Osteoblast (primary cell): ENCODE results near the gene VIPR2. TPM values are rescaled to one million over a fixed set of nuclear protein-coding genes. Genes with fewer than 3 reads are reported as not detected.

ENCODE experiments used
- DNase-seq: peaks from one replicate; pipeline ENCODE4 v3.0.0; 2011; ENCODE audit warnings: low spot score, mixed read lengths; ENCODE audit not compliant: insufficient read length; ENCODE audit errors: missing footprints
- H2AFZ ChIP-seq: 2 replicates; pipeline ENCODE4 v1.6.0; 2011; ENCODE audit warnings: mild to moderate bottlenecking, low read length
- H3K27ac ChIP-seq: 2 replicates; pipeline ENCODE4 v1.5.1; 2011; ENCODE audit warnings: mild to moderate bottlenecking, low read depth, low read length, moderate library complexity
- H3K27me3 ChIP-seq: 2 replicates; pipeline ENCODE4 v1.6.0; 2012; ENCODE audit warnings: mild to moderate bottlenecking, control low read depth, inconsistent platforms, low read length, moderate library complexity; ENCODE audit not compliant: insufficient read depth
- H3K36me3 ChIP-seq: 2 replicates; pipeline ENCODE4 v1.5.1; 2011; ENCODE audit warnings: mild to moderate bottlenecking, low read length, control low read depth, moderate library complexity; ENCODE audit not compliant: insufficient read depth
- H3K4me1 ChIP-seq: 2 replicates; pipeline ENCODE4 v1.5.1; 2011; ENCODE audit warnings: mild to moderate bottlenecking, low read length, control low read depth, moderate library complexity; ENCODE audit not compliant: insufficient read depth
- H3K4me2 ChIP-seq: 2 replicates; pipeline ENCODE4 v1.6.0; 2011; ENCODE audit warnings: mild to moderate bottlenecking, low read length; ENCODE audit not compliant: insufficient read depth
- H3K4me3 ChIP-seq: fragments of 200-600 bp; sonication (generic); 3 replicates; pipeline ENCODE4 v1.5.1; 2012; ENCODE audit warnings: mild to moderate bottlenecking, low read length, inconsistent platforms; ENCODE audit not compliant: insufficient read depth
- H3K79me2 ChIP-seq: 2 replicates; pipeline ENCODE4 v1.6.0; 2012; ENCODE audit warnings: mild to moderate bottlenecking, low read length, control low read depth, inconsistent platforms; ENCODE audit not compliant: insufficient read depth
- H3K9me3 ChIP-seq: 2 replicates; pipeline ENCODE4 v1.5.1; 2011; ENCODE audit warnings: low read depth, low read length, control low read depth
- H4K20me1 ChIP-seq: 2 replicates; pipeline ENCODE4 v1.6.0; 2012; ENCODE audit warnings: mild to moderate bottlenecking, low read length, control low read depth; ENCODE audit not compliant: insufficient read depth
- total RNA-seq: library from RNA; depleted of rRNA; stranded (reverse); fragments of >200 nt; gene quantifications from 2 replicates; pipeline ENCODE4 v1.2.3, GENCODE V29; 2012
- TF ChIP-seq, protein P1 (sequence below): IDR thresholded peaks from 2 replicates; pipeline ENCODE4 v1.5.1; 2011; ENCODE audit warnings: mild to moderate bottlenecking, low read depth, low read length, moderate library complexity; ENCODE audit errors: extremely low read depth

Gene VIPR2
- total RNA-seq, 1 donor, result not detected

DNA sequence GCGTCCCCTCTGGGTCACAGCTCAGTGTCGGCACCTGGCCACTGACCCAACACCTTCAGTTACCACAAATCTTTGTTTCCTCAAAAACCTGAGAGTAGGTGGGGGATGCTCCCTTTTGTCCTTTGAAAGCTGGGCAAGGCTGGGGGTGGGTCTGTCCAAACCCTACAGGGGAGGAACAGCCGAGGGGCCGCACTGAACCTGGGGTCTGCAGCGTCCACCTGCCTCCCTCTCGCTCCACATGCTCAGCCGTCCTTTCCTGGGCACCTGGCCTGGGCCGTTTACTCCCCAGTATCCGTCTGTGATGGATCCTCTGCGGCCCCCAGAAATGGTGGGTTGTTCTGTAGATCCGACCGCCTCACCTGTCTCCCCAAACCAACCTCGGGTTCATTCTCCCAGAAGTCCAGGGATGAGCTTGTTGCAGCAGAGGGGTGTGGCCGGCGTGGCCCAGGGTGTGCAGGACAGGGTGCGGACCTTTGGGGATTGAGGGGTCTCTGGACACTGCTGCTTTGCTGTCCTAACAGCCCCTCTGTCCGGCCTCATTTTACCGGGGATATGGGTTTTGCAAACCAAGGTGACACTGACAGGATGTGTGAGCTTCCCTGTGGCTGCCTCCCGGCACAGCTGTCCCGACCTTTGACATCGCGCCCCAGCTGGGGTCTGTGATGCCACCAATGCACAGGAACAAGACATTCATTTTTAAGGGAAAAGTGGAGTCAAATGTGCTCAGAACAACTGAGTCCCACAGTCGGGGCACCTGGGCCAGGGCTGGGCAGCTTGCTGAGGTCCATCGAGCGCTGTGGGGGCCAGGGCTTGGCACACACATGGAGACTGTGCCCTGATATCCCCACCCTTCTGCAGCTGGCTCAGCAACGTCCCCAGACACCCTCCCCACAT lies 115.9 kb downstream of the VIPR2 start:
- Histone ChIP-seq H3K27ac (no peak overlapping the region), H3K27me3 (no peaks in the 10 kb centered on the region), H3K4me1 (peaks cover 3% of the 10 kb centered on the region), H4K20me1 (no peaks in the 10 kb centered on the region), H3K36me3 (no peaks in the 10 kb centered on the region), H3K4me3 (no peak overlapping the region), H2AFZ (no peak overlapping the region), H3K79me2 (no peaks in the 10 kb centered on the region), H3K9me3 (no peaks in the 10 kb centered on the region), H3K4me2 (no peak overlapping the region)
- TF ChIP-seq, protein P1, sequence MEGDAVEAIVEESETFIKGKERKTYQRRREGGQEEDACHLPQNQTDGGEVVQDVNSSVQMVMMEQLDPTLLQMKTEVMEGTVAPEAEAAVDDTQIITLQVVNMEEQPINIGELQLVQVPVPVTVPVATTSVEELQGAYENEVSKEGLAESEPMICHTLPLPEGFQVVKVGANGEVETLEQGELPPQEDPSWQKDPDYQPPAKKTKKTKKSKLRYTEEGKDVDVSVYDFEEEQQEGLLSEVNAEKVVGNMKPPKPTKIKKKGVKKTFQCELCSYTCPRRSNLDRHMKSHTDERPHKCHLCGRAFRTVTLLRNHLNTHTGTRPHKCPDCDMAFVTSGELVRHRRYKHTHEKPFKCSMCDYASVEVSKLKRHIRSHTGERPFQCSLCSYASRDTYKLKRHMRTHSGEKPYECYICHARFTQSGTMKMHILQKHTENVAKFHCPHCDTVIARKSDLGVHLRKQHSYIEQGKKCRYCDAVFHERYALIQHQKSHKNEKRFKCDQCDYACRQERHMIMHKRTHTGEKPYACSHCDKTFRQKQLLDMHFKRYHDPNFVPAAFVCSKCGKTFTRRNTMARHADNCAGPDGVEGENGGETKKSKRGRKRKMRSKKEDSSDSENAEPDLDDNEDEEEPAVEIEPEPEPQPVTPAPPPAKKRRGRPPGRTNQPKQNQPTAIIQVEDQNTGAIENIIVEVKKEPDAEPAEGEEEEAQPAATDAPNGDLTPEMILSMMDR, result no peak
- DNase-seq, result no peak

DNA sequence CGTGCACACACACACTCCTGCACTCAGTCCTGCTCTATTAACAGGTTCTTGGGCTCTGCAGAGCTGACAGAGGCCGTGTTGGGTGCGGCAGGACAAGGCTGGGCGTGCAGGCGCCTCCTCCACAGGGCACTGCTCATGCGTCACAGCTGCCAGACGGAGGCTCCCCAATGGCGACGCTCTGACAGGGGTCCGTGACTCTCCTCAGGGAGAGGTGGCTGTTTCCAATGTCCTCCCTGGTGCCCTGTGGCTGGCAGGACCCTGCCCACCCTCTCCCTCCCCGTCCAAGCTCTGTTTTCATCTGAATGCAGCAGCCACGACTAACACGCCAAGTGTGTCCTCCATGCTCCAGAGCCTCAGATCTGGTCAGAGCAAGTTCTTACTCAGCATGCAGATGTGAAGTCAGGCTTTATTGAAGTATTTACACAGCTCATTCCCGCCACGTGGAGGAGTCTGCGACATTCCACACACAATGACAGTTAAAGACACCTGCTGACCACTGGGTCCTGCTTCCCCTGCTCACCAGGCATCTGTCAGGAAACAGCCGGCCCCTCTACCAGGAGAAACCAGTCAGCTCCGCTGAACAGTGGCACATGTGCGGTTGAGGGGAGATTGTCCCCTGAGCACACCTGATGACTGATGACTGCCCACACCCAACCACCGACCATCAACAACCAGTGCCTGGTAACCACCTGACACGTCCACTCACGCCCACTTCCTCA lies 116.7 kb downstream of the VIPR2 start:
- H3K4me1 ChIP-seq, result peaks cover 3% of the 10 kb centered on the region
- no peaks in the 10 kb centered on the region for H3K9me3 ChIP-seq
- H3K79me2 ChIP-seq, result no peaks in the 10 kb centered on the region
- no peak for DNase-seq
- H3K27ac ChIP-seq, result no peak overlapping the region
- no peak overlapping the region for H2AFZ ChIP-seq
- TF ChIP-seq, protein P1, result no peak
- H4K20me1 ChIP-seq, result no peaks in the 10 kb centered on the region
- H3K4me2 ChIP-seq, result no peak overlapping the region
- H3K4me3 ChIP-seq, result no peak overlapping the region
- no peaks in the 10 kb centered on the region for H3K27me3 ChIP-seq
- no peaks in the 10 kb centered on the region for H3K36me3 ChIP-seq

DNA sequence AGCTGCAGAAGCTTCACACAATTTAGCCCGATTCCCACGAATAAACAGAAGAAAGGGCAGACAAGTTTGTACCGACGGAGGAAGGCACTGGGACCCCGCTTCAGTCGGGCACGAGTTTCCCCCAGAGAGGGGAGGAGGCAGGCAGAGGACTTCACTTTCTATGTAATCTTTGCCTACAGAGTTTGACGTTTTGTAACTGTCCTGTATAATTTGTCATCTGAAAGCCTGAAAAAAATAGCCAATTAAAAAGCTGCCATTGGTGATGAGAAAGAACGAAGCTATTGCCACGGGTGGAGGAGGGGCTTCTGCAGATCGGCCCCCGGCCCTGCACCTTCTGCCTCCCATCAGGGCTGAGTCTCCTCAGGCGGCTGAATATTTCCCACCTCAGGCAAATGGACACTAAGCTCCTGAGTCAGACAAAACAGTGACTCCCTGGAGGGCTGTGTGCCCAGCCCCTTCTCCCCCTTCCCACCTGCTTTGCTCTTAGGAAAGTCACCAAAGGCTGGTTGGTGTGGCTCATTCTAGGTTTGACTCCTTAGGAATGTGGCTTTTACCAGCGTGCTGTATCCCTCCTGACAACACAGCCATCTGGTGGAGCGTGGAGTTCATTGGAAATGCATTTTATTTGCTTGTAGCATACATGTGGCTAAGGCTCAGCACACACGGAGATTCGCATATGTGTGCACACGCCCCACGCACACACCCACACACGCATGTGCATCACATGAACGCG lies 117.4 kb downstream of the VIPR2 start:
- Histone ChIP-seq H3K27me3 (no peaks in the 10 kb centered on the region), H3K9me3 (no peaks in the 10 kb centered on the region), H3K4me3 (no peak overlapping the region), H3K4me1 (peaks cover 3% of the 10 kb centered on the region), H4K20me1 (no peaks in the 10 kb centered on the region), H2AFZ (no peak overlapping the region), H3K79me2 (no peaks in the 10 kb centered on the region), H3K27ac (no peak overlapping the region), H3K4me2 (no peak overlapping the region), H3K36me3 (no peaks in the 10 kb centered on the region)
- DNase-seq, result no peak
- TF ChIP-seq, protein P1, result no peak
